LNCaP clone FGC (cell line): ENCODE results near the gene DZIP1.

Source experiments
- DNase-seq: peaks from one replicate; pipeline ENCODE4 v3.0.0-alpha.2; 2011; ENCODE audit warnings: low read depth
- H3K4me3 ChIP-seq: 2 replicates; pipeline ENCODE4 v1.5.1; 2011; ENCODE audit warnings: mild to moderate bottlenecking, low read depth, low read length, control low read depth
- CTCF ChIP-seq: IDR thresholded peaks from 2 replicates; pipeline ENCODE4 v1.5.1; 2012; ENCODE audit warnings: mild to moderate bottlenecking; ENCODE audit not compliant: control insufficient read depth, insufficient read depth; ENCODE audit errors: extremely low read depth

Gene DZIP1

GRCh38 chr13:95620030-95620824 lies 24.3 kb downstream of the DZIP1 start:
- peak; percentile 83 for DNase-seq
- TF ChIP-seq CTCF, result no peak
- H3K4me3 ChIP-seq, result peak overlapping the region; percentile 14; the same call in 1 of the 2 replicates

- DNase-seq, result no peak
- TF ChIP-seq CTCF, result no peak
- H3K4me3 ChIP-seq, result no peak overlapping the region
These were observed 29.0 kb downstream of the DZIP1 start for GRCh38 chr13:95615539-95615938.

GRCh38 chr13:95614641-95615245 lies 29.8 kb downstream of the DZIP1 start:
- DNase-seq, result peak; percentile 28

GRCh38 chr13:95608640-95609323 lies 35.7 kb downstream of the DZIP1 start:
- no peak for TF ChIP-seq CTCF
- DNase-seq, result no peak

More at GRCh38 chr13:95614641-95615245, 29.8 kb downstream of the DZIP1 start:
- TF ChIP-seq CTCF, result no peak
- no peak overlapping the region for H3K4me3 ChIP-seq

GRCh38 chr13:95607366-95607765 lies 37.1 kb downstream of the DZIP1 start:
- no peak for TF ChIP-seq CTCF
- no peak for DNase-seq
- H3K4me3 ChIP-seq, result no peak overlapping the region

More at GRCh38 chr13:95608640-95609323, 35.7 kb downstream of the DZIP1 start:
- H3K4me3 ChIP-seq, result no peak overlapping the region

- no peak for TF ChIP-seq CTCF
- DNase-seq, result no peak
- H3K4me3 ChIP-seq, result no peak overlapping the region
These were observed 38.9 kb downstream of the DZIP1 start for GRCh38 chr13:95605448-95606125.
